OCI-M1 (cell line): ENCODE measurements around the gene F9.
A peak's percentile ranks its signal among the peaks of the same experiment; 100 is the strongest.
"Not testable (repeated sequence)": the region's sequence is repeated elsewhere in the genome, so short reads cannot be mapped to it uniquely, and the experiment has no call there.

Source experiments
- DNase-seq: peaks from one replicate; lab custom pipeline; 2025; lab: John Stamatoyannopoulos, UW

F9 gene

DNA sequence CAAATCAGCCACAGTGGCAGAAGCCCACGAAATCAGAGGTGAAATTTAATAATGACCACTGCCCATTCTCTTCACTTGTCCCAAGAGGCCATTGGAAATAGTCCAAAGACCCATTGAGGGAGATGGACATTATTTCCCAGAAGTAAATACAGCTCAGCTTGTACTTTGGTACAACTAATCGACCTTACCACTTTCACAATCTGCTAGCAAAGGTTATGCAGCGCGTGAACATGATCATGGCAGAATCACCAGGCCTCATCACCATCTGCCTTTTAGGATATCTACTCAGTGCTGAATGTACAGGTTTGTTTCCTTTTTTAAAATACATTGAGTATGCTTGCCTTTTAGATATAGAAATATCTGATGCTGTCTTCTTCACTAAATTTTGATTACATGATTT, at the start of gene F9:
F9 (plus strand) TSS at position 190 of the 400 bp plus-strand sequence; CDS start at position 216, 26 bp downstream.
- DNase-seq, result no peak

DNA sequence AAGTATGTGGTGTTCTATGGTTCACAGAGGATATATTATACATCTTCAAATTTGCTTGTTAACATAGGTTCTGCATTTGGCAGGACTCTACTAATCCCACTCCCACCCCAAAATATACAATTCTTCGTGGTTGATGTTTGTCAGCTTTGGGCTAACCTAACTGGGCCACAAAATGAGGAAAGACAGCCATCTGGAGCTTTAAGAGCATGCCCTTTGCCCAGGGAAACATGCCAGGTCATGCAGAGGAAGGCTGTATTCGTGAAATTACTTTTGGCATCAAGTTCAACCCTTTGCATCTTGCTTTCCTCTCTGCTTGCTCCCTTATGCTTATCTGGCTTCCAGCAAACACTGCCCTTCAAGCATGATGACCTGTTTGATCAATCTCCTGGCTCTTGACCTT, 46.8 kb upstream of the F9 start:
- no peak for DNase-seq

DNA sequence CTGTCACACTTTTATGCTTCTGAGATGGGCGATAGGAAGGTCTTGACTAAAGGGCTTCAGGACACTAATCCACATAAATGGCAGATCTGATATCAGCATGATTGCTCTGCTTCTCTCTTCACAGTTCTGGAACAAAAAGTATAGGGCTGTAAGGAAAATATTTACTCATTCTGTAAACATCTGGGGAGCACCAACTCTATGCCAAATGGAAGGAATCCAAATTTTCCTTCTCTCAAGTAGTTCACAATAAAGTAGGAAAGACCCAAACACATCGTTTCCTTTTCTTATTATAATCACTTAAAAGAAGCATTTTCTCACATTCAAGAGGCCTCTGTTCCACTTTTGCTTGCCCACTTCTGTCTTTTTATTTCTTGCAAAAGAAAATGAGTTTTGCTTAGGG, 45.9 kb upstream of the F9 start:
- DNase-seq, result no peak

DNA sequence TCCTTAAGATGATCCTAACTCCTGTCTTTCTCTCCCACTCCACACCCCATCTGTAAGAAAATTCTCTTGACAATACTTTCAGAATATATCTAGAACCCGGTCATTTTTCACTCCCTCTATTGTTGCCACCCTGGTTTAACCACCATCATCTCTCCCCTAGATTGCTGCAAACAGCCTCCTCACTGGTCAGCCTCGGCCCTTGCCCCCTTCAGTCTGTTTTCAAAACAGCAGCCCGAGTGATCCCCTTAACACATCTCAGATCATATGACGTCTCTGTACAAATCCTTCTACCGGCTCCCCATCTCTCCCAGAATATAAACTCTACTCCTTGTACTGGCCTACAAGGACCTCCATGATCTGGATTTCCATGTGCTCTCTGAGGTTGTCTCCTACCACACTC, 35.2 kb upstream of the F9 start:
- no peak for DNase-seq

DNA sequence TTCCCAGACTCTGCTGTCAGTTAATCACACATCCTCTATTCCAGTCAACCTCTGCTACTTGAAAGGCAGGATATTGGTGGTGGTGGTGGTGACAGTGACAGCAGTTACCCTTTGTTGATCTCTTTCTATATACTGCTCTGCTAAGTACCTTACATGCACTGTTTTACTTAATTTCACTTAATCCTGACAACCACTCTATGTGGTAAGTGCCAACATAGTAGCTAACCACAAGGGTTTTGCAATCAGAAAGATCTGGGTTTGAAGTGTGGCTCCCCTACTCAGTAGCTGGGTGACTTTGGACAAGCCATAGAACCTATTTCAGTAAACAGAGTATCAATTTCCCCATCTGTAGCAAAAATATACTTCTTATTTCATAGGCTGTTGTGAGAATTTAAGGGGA, 24.2 kb upstream of the F9 start:
- no peak for DNase-seq

DNA sequence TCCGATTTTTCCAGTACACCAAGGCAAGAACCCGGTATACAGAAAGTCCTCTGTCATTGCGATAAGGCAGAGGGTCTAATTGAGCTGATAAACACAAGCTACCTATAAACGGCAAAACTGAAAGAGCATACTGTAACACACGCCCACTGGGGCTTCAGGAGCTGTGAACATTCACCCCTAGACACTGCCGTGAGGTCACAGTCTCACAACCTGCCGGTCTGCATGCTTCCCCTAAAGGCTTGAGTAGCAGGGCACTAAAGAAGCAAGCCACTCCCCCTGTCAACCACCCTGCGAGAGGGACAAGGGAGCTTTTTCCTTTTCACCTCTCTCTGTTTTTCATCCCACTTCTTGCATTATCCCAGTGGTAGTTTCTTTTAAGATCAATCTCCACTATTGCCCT, 22.4 kb upstream of the F9 start:
- no peak for DNase-seq

DNA sequence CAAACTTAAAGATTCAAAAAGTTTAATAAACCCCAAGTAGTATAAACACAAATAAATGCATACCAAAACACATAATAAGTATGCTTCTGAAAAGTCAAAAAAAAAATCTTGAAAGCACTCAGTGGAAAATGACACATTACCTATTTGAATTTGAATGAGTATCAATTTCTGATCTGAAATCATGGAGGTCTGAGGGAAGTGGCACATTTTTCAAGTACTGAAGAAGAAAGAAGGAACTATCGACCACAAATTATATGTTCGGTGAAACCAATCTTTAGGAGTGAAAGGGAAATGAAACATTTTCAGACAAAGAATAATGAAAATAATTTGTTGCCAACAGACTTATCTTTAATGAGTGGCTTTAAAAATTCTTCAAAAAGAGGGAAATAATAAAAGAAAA, 12.1 kb upstream of the F9 start:
- DNase-seq, result no peak

DNA sequence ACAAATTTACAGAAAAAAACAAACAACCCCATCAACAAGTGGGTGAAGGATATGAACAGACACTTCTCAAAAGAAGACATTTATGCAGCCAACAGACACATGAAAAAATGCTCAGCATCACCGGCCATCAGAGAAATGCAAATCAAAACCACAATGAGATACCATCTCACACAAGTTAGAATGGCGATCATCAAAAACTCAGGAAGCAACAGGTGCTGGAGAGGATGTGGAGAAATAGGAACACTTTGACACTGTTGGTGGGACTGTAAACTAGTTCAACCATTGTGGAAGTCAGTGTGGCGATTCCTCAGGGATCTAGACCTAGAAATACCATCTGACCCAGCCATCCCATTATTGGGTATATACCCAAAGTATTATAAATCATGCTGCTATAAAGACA, 1.7 kb upstream of the F9 start:
- not testable (repeated sequence) for DNase-seq

DNA sequence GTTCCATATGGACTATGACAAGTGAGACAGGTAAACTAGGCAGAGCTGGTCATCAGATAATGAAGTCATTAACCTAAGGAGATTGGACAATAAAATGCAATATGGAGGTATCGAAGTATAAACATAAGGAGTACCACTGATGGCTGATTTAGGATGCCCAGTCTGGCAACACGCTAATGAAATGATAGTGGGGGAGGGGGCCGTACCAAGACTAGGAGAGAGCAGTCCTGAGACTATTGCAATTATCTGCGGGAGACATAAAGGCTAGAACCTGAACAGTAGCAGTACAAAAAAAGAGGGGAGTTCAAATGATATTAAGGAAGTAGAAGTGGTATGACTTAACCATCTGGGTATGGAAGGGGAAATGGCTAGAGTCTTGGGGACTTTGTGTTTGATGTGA, 2.3 kb downstream of the F9 start:
- DNase-seq, result no peak

DNA sequence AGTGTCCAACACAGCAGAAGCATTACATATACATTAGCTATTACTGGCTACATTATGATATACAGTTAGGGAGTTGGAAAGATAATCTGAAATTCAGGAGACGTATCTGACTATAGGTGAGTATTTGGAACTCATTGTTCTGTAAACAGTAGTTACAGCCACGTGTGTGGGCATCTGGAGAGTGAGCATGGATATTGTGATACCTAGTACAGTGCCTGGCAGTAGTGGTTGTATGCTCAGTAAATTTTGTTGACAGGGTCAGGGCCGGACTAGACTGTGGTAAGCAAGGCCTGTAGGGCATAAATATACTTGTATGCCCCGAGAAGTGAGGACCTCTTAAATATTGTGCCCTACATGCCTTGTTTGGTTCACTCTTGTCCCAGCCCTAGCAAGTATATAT, 2.9 kb downstream of the F9 start:
- DNase-seq, result no peak

DNA sequence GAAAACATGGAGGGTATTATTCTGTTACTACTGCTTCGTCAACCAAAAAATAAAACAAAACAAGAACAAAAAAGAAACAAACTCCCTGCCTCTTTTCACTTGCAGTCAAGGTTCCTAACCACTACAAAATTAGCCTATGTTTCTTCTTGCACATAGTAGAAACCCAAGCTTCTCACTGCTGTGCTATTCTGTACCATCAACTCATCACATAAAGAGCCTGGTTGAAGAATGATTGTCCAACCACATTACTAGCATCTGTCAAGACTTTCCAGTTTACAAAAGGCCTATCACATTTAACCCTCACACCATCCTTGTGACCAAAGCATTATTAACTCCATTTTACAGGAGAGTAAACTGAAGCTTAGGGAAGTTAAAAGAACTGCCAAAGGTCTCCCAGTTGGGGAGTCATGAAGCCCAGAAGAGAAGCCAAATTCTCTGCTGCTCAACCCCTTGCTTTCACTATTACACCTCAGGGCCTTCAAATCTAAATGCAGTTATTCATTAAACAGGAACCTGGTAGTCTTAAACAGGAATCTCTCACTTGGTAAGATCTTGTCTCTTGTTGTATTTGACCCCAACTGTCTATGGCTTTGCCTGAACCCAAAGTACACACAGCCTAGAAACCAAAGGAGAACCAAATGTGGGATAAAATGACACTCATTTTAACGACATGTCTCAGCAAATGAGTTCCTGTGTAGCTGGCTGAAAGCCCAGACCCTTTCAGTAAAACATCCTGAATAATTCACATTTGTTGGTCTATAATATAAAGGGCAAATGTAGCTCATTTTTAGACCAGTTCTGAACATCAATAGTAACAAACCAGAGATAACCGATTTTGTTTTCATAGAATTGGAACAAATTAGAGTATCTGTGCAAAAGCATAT, 8.6 kb downstream of the F9 start:
- no peak for DNase-seq

DNA sequence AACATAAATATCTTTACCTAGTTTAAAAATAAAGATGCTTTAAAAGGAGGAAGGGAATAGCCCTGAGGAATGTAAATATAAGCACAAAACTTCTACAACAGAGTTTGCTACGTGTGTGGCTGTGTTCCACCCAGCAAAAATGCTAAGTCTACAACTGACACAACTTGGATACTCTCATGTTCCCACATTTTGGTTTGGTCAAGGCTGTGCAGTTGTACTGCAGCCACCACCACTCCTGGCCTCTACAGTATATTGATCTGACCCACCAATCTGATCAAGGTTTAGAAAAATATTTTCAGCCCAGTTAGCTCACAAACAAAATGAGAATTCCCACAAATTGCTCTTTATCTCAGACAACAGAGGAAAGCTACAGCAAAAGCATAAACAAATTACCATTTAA, 12.1 kb downstream of the F9 start:
- no peak for DNase-seq

DNA sequence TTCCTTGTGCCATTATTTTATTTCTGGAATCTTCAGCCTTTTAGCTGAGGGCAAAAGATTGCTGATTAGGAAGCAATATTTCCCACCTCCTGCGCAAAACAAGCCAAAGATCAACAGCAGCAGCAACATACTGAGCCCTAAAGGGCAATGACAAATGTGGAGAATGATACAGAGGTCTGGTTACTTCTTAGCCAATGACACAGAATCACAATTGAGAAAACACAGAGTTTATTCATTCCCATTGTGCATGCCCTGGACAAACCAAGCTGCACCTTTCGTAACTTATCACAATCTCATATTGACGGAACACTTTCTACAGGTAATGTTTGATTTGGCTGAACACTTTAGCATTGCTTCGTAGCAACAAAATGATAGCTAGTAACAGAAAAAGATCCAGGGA, 13.4 kb downstream of the F9 start:
- no peak for DNase-seq

DNA sequence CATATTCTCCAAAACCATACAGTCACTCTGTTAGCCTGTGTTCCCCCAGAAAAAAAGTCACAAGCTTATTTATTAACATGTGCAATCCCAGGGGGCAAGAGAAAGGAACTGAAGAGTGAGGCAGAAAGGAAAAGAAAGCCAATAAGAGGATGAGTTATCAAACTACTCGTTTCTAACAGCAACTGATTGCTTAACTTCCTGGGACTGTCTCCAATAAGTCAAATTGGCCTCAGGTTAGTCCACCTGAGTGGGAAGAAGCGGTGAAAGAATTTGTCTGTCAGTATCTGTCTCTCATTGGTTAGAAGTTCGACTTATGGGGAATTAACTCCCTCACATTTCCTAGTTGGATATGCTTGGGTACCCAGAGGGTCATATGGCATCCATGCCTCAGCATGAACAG, 14.1 kb downstream of the F9 start:
- no peak for DNase-seq

DNA sequence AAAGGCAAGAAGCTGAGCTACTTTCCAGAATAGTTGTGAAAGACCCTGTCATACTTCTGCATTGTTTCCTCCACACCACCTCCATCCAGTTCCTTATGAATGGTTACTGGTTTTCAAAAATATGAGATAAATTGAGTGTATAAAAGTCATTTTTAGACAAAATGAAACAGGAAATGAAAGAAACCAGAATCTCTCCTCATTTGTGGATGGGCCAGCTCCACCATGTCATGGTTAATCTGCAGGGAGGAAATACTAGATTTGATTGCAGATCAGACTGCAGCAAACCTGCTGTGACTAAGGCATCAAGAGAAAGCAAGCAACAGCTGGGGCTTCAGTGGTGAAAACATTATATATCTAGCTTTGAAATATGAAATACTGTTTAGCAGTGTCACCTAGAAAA, 23.8 kb downstream of the F9 start:
- DNase-seq, result no peak

DNA sequence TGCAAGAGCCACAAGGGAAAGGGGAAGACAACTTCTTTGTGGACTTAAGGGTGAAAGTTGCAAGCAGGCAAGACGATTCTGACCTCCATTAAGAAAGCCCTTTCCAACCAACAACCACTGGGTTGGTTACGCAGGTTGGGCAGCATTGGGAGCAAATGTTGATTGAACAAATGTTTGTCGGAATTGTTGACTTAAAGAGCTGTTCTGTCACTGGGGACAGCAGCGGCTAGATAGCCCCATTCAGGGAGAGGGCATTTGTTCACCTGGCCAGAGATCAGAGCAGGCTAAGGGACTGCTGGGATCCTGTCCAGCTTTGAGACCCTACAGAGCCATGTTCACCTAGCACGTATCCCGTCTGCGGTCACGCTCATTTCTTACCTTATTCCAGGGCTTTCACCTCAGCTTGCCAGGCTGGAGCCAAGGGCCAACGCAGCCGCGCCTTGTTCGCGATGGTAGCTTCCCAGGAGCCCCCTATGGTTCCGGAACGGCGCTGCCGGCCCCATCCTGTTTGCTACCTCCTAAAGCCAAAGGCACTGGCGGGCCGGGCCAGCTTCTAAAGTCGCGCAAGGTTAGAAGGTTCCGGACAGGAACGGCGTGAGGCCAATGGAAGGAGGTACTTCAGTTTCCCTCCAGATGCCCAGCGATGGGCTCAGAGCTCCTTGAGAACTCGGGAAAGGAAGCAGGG, 24.6 kb downstream of the F9 start:
- DNase-seq, result no peak

DNA sequence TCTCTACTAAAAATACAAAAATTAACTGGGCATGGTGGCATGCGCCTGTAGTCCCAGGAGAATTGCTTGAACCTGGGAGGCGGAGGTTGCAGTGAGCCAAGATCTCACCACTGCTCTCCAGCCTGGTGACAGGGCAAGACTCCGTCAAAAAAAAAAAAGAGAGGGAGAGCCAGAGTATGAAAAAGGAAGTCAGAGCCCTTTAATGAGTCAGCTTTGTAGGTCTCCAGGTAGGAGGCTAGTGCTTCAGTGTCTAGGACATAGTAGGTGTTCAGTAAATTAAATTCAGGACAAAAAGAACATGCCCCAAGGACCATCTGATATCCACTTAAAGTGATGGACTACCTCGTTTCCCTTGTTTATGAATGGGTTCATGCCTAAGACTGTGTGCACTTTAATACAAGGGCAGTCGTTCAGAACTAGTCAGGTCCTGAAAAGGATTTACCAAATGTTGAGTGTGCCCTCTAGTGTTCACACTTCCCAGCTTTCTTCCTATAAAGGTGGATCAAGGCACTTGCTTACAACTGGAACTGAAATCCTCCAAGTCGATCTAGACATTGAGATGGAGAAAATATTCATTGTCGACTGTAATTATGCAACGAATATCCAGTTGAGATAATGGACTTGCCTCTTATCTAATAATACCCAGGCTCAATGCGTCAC, 29.0 kb downstream of the F9 start:
- peak; percentile 83 for DNase-seq

DNA sequence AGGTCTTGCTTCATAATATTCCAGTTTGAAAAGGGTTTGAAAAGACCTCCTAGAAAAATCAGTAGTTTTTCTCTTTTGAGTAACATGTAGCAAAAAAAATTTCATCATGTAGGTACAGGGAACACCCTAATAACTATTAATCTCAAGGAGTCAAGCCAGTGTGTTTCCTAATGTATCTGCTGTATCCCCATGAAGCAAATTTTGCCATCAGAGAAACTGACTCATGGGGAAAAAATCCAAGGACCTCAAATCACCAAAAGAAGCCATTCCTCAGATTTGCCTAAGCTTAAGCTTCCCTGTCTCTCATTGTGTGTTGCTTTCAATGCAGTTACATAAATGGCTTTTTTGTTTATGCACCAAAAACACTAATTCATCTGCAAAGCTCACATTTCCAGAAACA, 29.7 kb downstream of the F9 start:
- no peak for DNase-seq

DNA sequence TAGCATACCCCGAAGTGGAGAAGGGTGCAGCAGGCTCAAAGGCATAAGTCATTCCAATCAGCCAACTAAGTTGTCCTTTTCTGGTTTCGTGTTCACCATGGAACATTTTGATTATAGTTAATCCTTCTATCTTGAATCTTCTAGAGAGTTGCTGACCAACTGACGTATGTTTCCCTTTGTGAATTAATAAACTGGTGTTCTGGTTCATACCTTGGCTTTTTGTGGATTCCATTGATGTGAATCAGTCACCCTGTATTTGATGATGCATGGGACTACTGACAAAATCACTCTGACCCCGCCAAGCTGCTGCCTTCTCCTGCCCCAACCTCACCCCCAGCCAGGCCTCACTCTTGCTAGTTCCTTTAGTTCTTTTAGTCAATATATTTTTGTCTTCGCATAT, 32.7 kb downstream of the F9 start:
- DNase-seq, result no peak

DNA sequence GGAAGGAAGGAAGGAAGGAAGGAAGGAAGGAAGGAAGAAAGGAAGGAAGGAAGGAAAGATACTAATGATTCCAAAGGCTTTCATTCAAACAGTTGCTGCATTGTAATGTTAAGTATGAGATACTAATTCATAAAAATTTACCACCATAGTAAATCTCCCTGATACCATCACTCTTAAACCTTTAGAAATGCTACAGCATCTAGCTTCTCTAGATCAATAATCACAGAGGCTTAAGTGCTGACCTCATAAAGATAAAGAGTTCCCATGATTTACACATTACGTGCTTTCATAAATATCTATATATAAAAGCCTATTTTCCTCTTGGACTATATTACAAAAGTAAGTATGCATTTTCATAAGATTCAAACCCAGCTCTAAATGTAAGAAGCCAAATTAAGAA, 36.4 kb downstream of the F9 start:
- DNase-seq, result no peak

DNA sequence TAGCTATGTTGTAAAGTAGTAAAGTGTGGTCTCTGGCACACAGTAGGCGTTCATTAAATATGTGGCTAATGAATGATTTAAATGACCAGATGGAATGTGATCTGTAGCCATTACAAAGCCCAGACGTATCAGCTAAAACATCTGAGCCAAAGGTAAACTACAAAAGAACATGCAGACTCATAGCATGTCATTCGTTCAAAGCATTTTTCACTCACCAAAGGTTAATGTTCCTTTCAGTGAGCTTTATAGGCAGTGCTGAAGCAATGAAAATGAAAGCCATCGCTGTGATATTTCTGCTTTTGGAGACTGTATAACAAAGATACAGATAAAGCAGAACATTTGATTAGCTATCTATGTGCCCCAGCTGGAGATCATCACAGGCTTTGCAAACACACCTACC, 50.5 kb downstream of the F9 start:
- peak; percentile 65 for DNase-seq

DNA sequence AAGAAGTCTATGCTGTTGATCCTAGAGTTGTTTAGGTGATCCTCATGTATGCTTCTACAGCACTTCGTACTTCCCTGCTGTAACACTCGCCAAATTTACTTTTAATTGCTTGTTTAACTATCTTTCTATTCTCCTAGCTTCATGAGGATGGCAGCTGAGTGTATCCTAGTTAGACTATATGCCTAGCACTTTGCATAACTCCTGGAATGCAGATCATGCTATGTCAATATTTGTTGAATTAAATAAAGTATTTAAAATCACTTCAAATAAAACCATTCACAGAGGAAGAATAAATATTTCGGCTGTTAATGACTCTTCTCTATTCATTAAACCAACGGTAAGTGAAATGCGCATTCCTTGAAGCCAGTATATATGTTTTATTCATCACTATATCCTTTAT, 55.1 kb downstream of the F9 start:
- DNase-seq, result no peak

DNA sequence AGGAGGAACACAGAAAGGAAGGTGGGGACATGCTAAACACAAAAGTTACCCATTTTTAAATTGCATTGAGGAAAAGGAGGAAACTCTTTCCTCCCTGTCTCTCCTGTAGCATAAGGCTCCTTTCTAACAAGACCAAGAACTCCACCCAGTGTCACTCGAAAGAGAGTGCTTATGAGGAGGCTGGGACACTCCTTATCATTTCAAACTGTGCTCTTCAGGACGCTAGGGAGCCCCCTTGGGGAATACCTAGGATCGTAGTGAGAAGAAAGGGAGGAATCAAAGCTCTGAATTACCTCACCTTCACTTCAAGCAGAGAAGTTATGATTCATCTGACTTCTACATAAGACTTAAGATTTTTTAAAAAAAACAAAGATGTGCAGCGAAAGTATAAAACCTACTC, 65.5 kb downstream of the F9 start:
- no peak for DNase-seq
